H9 (cell line): Measurements from ENCODE around the gene DCLRE1B. TPM values are rescaled to one million over a fixed set of nuclear protein-coding genes. Genes with fewer than 3 reads are reported as not detected.

Experiments
- DNase-seq: peaks from one replicate; pipeline ENCODE4 v3.0.0-alpha.2; 2017
- H2AFZ ChIP-seq: one replicate; pipeline ENCODE4 v1.6.1; 2013; ENCODE audit warnings: mild to moderate bottlenecking, low read length, control low read depth, moderate library complexity
- H2AK5ac ChIP-seq: 2 replicates; pipeline ENCODE4 v1.6.1; 2013; ENCODE audit warnings: low read length, control low read depth, mixed read lengths; ENCODE audit not compliant: insufficient read length
- H2BK120ac ChIP-seq: one replicate; pipeline ENCODE4 v1.6.1; 2013; ENCODE audit warnings: low read depth, mild to moderate bottlenecking, low read length, control low read depth, inconsistent platforms; ENCODE audit not compliant: poor library complexity, severe bottlenecking
- H2BK12ac ChIP-seq: 2 replicates; pipeline ENCODE4 v1.6.1; 2013; ENCODE audit warnings: low read length, control low read depth, mixed read lengths, low read depth; ENCODE audit not compliant: insufficient read length
- H2BK15ac ChIP-seq: 2 replicates; pipeline ENCODE4 v1.6.1; 2013; ENCODE audit warnings: low read depth, low read length, control low read depth
- H2BK20ac ChIP-seq: one replicate; pipeline ENCODE4 v1.6.1; 2013; ENCODE audit warnings: low read depth, mild to moderate bottlenecking, low read length, control low read depth, inconsistent platforms; ENCODE audit not compliant: poor library complexity, severe bottlenecking
- H2BK5ac ChIP-seq: 2 replicates; pipeline ENCODE4 v1.6.1; 2013; ENCODE audit warnings: low read length, control low read depth, mixed read lengths; ENCODE audit not compliant: insufficient read length
- H3K14ac ChIP-seq: 2 replicates; pipeline ENCODE4 v1.6.1; 2013; ENCODE audit warnings: low read length, control low read depth; ENCODE audit not compliant: insufficient read depth
- H3K18ac ChIP-seq: 2 replicates; pipeline ENCODE4 v1.6.1; 2013; ENCODE audit warnings: low read depth, mild to moderate bottlenecking, mixed read lengths, low read length, control low read depth; ENCODE audit not compliant: insufficient read length
- H3K23ac ChIP-seq: 2 replicates; pipeline ENCODE4 v1.6.1; 2013; ENCODE audit warnings: low read length, control low read depth, mixed read lengths, low read depth; ENCODE audit not compliant: insufficient read length
- H3K23me2 ChIP-seq: 2 replicates; pipeline ENCODE4 v1.6.1; 2013; ENCODE audit warnings: low read depth, mild to moderate bottlenecking, mixed read lengths, low read length, control low read depth; ENCODE audit not compliant: insufficient read length, poor library complexity, severe bottlenecking
- H3K27ac ChIP-seq: 2 replicates; pipeline ENCODE4 v1.5.1; 2013; ENCODE audit warnings: low read length, control low read depth, mixed read lengths, low read depth; ENCODE audit not compliant: insufficient read length
- H3K27me3 ChIP-seq: 2 replicates; pipeline ENCODE4 v1.6.1; 2013; ENCODE audit warnings: low read length, control low read depth, inconsistent platforms; ENCODE audit not compliant: insufficient read depth
- H3K4ac ChIP-seq: 2 replicates; pipeline ENCODE4 v1.6.1; 2013; ENCODE audit warnings: low read depth, mild to moderate bottlenecking, control low read depth, inconsistent platforms, low read length, moderate library complexity
- H3K4me1 ChIP-seq: 2 replicates; pipeline ENCODE4 v1.6.1; 2013; ENCODE audit warnings: low read length, control low read depth, inconsistent platforms; ENCODE audit not compliant: insufficient read depth
- H3K4me2 ChIP-seq: 2 replicates; pipeline ENCODE4 v1.6.1; 2013; ENCODE audit warnings: low read length, control low read depth, mixed read lengths; ENCODE audit not compliant: insufficient read length, insufficient read depth
- H3K56ac ChIP-seq: 2 replicates; pipeline ENCODE4 v1.6.1; 2013; ENCODE audit warnings: low read depth, mild to moderate bottlenecking, mixed read lengths, low read length, control low read depth; ENCODE audit not compliant: insufficient read length
- H3K79me1 ChIP-seq: 2 replicates; pipeline ENCODE4 v1.6.1; 2013; ENCODE audit warnings: low read depth, mild to moderate bottlenecking, moderate library complexity, low read length, control low read depth, inconsistent platforms; ENCODE audit not compliant: insufficient read depth, poor library complexity, severe bottlenecking
- H3K79me2 ChIP-seq: 2 replicates; pipeline ENCODE4 v1.6.1; 2013; ENCODE audit warnings: low read length, control low read depth, inconsistent platforms; ENCODE audit not compliant: insufficient read depth
- H3K9ac ChIP-seq: 2 replicates; pipeline ENCODE4 v1.6.1; 2013; ENCODE audit warnings: low read length, control low read depth, mixed read lengths; ENCODE audit not compliant: insufficient read length; ENCODE audit errors: extremely low read depth
- H3K9me3 ChIP-seq: one replicate; pipeline ENCODE4 v1.6.1; 2013; ENCODE audit warnings: low read depth, low read length, inconsistent platforms; ENCODE audit not compliant: control insufficient read depth
- H3T11ph ChIP-seq: one replicate; pipeline ENCODE4 v1.6.1; 2013; ENCODE audit warnings: mild to moderate bottlenecking, low read length, control low read depth, inconsistent platforms
- H4K20me1 ChIP-seq: one replicate; pipeline ENCODE4 v1.6.1; 2013; ENCODE audit not compliant: control insufficient read depth, insufficient read length, insufficient read depth
- H4K5ac ChIP-seq: 2 replicates; pipeline ENCODE4 v1.6.1; 2013; ENCODE audit warnings: low read depth, mild to moderate bottlenecking, mixed read lengths, low read length, control low read depth; ENCODE audit not compliant: insufficient read length
- H4K8ac ChIP-seq: replicated peaks from 2 replicates; pipeline ENCODE4 v1.6.1; 2013; ENCODE audit warnings: low read length, control low read depth, mixed read lengths, low read depth; ENCODE audit not compliant: insufficient read length
- H4K91ac ChIP-seq: 2 replicates; pipeline ENCODE4 v1.6.1; 2013; ENCODE audit warnings: low read depth, mild to moderate bottlenecking, moderate library complexity, mixed read lengths, low read length, control low read depth; ENCODE audit not compliant: insufficient read length
- H3K27ac Mint-ChIP-seq, 3 experiments: 2 replicates in 2 of 3; 3 replicates in 1 of 3; pipeline ENCODE4 v1.8.0; 2020 to 2021; ENCODE audit warnings: mixed read lengths in 3 of 3, mild to moderate bottlenecking in 1 of 3, moderate library complexity in 1 of 3
- H3K27me3 Mint-ChIP-seq: 2 replicates; pipeline ENCODE4 v1.8.0; 2021; ENCODE audit warnings: low read depth, mild to moderate bottlenecking, moderate library complexity, mixed read lengths
- H3K36me3 Mint-ChIP-seq, 3 experiments: 2 replicates in 2 of 3; 3 replicates in 1 of 3; pipeline ENCODE4 v1.8.0; 2020 to 2021; ENCODE audit warnings: low read depth in 3 of 3, mixed read lengths in 3 of 3; ENCODE audit not compliant: insufficient read depth in 1 of 3
- H3K4me1 Mint-ChIP-seq, 2 experiments: 2 replicates each; pipeline ENCODE4 v1.8.0; 2020; ENCODE audit warnings: mixed read lengths in 2 of 2
- H3K4me3 Mint-ChIP-seq, 2 experiments: 2 replicates in 1 of 2; 3 replicates in 1 of 2; pipeline ENCODE4 v1.8.0; 2020 to 2021; ENCODE audit warnings: mild to moderate bottlenecking in 2 of 2, mixed read lengths in 2 of 2, moderate library complexity in 1 of 2
- H3K9me3 Mint-ChIP-seq, 2 experiments: 2 replicates in 1 of 2; 3 replicates in 1 of 2; pipeline ENCODE4 v1.8.0; 2020; ENCODE audit warnings: mild to moderate bottlenecking in 2 of 2, mixed read lengths in 2 of 2, moderate library complexity in 1 of 2
- WGBS: extraction: QIAGEN DNeasy Blood & Tissue Kit; methylation state at CpG from one replicate; pipeline ENCODE4 v1.1.7; 2013; ENCODE audit warnings: missing lambda C conversion rate, low lambda C conversion rate, mixed read lengths; ENCODE audit not compliant: insufficient read length; ENCODE audit errors: extremely low coverage; 5-methylcytosine and 5-hydroxymethylcytosine counted together
- total RNA-seq: library from RNA; stranded (reverse); gene quantifications from 2 replicates; pipeline ENCODE4 v1.2.1, GENCODE V29; 2021
- TF ChIP-seq, protein P1 (sequence below): fragments of 200-600 bp; sonication (generic); conservative IDR thresholded peaks from 3 replicates; pipeline ENCODE4 v1.8.0; 2021; ENCODE audit warnings: antibody characterized with exemption, mild to moderate bottlenecking

Gene DCLRE1B
- total RNA-seq, 1 experiment from 2014 or later: 13.4 TPM

DNA sequence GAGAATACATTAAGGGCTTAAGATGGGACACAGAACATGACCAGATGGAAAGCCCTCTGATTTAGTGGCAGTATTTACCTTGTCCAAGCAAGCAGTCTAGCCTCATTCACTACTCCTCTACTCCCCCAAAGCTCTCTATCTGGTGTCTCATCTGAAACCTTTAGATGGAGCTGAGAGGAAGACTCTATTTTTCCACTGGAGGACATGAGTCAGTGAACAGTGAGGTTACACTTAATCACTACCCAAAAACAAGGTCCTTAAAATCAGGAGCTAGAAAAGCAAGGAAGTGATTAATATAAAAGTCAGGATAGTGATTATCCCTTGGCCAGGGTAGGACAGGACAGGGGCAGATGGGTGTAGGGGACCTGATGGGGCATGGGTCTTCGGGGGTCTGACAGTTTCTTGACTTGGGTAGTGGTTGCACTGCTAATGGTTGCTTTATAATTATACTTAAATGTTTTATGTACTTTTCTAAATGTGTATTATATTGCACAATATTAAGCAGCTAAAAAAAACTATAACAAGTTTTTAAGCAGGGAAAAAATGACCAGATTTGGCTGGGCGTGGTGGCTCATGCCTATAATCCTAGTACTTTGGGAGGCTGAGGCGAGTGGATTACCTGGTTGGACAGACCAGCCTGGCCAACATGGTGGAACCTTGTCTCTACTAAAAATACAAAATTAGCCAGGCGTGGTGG, 36.6 kb upstream of the DCLRE1B start:
- Mint-ChIP-seq H3K27me3 (no peaks in the 10 kb centered on the region), H3K4me1 (no peaks in the 10 kb centered on the region), H3K27ac (no peak overlapping the region), H3K4me3 (no peak overlapping the region), H3K36me3 (no peaks in the 10 kb centered on the region), H3K9me3 (no peaks in the 10 kb centered on the region)
- H3K4ac ChIP-seq: no peak overlapping the region
- H2BK12ac ChIP-seq: no peak overlapping the region
- H3K18ac ChIP-seq: no peak overlapping the region
- no peaks in the 10 kb centered on the region for H3K27me3 ChIP-seq
- H3K23me2 ChIP-seq: no peaks in the 10 kb centered on the region
- H2AFZ ChIP-seq: no peak overlapping the region
- H4K8ac ChIP-seq: no peak overlapping the region
- H3T11ph ChIP-seq: no peak overlapping the region
- H4K5ac ChIP-seq: no peak overlapping the region
- no peaks in the 10 kb centered on the region for H4K20me1 ChIP-seq
- H2BK15ac ChIP-seq: no peak overlapping the region
- no peaks in the 10 kb centered on the region for H3K4me1 ChIP-seq
- TF ChIP-seq, protein P1, sequence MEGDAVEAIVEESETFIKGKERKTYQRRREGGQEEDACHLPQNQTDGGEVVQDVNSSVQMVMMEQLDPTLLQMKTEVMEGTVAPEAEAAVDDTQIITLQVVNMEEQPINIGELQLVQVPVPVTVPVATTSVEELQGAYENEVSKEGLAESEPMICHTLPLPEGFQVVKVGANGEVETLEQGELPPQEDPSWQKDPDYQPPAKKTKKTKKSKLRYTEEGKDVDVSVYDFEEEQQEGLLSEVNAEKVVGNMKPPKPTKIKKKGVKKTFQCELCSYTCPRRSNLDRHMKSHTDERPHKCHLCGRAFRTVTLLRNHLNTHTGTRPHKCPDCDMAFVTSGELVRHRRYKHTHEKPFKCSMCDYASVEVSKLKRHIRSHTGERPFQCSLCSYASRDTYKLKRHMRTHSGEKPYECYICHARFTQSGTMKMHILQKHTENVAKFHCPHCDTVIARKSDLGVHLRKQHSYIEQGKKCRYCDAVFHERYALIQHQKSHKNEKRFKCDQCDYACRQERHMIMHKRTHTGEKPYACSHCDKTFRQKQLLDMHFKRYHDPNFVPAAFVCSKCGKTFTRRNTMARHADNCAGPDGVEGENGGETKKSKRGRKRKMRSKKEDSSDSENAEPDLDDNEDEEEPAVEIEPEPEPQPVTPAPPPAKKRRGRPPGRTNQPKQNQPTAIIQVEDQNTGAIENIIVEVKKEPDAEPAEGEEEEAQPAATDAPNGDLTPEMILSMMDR: no peak
- no peaks in the 10 kb centered on the region for H3K9me3 ChIP-seq
- H3K9ac ChIP-seq: no peak overlapping the region
- no peak overlapping the region for H2BK120ac ChIP-seq
- no peak overlapping the region for H3K4me2 ChIP-seq
- H2BK5ac ChIP-seq: no peak overlapping the region
- no peak overlapping the region for H2AK5ac ChIP-seq
- no peak overlapping the region for H4K91ac ChIP-seq
- no peaks in the 10 kb centered on the region for H3K79me2 ChIP-seq
- H3K79me1 ChIP-seq: no peaks in the 10 kb centered on the region
- H3K23ac ChIP-seq: no peak overlapping the region
- no peak overlapping the region for H3K27ac ChIP-seq
- H3K14ac ChIP-seq: no peak overlapping the region
- H2BK20ac ChIP-seq: no peak overlapping the region
- DNase-seq: no peak
- H3K56ac ChIP-seq: no peak overlapping the region
- no CpG with 5 or more reads among the region's 4 CpGs for WGBS
